GM23338 (cell line): ENCODE results near the gene ADAM15. TPM values are rescaled to one million over a fixed set of nuclear protein-coding genes. Genes with fewer than 3 reads are reported as not detected.
A peak's percentile ranks its signal among the peaks of the same experiment; 100 is the strongest.

ENCODE experiments used
- ATAC-seq: fragments of 200-7000 bp; cut with Tn5 transposase; 3 replicates; pipeline ENCODE4 v1.9.1; 2020
- DNase-seq: peaks from one replicate; pipeline ENCODE4 v3.0.0-alpha.2; 2015; ENCODE audit warnings: low spot score
- H2AFZ ChIP-seq: fragments of 200-600 bp; sonication (generic); 2 replicates; pipeline ENCODE4 v1.8.0; 2016; ENCODE audit warnings: antibody characterized with exemption, mild to moderate bottlenecking, moderate library complexity
- H3F3A ChIP-seq: fragments of 200-600 bp; sonication (generic); replicated peaks from 2 replicates; pipeline ENCODE4 v1.8.0; 2017; ENCODE audit warnings: antibody characterized with exemption, mixed run types, low read depth
- H3K27ac ChIP-seq: fragments of 200-600 bp; sonication (generic); 2 replicates; pipeline ENCODE4 v1.6.1; 2016; ENCODE audit warnings: low read depth
- H3K27me3 ChIP-seq: fragments of 200-600 bp; sonication (generic); 2 replicates; pipeline ENCODE4 v1.8.0; 2016; ENCODE audit warnings: mild to moderate bottlenecking, mixed run types, moderate library complexity; ENCODE audit not compliant: insufficient read depth
- H3K36me3 ChIP-seq: fragments of 200-600 bp; sonication (generic); 2 replicates; pipeline ENCODE4 v1.8.0; 2016; ENCODE audit warnings: mild to moderate bottlenecking; ENCODE audit not compliant: insufficient read depth
- H3K4me1 ChIP-seq: fragments of 200-600 bp; sonication (generic); 2 replicates; pipeline ENCODE4 v1.8.0; 2016; ENCODE audit warnings: mild to moderate bottlenecking, moderate library complexity; ENCODE audit not compliant: insufficient read depth
- H3K4me2 ChIP-seq: fragments of 200-600 bp; sonication (generic); 2 replicates; pipeline ENCODE4 v1.7.1; 2017; ENCODE audit warnings: mixed run types
- H3K4me3 ChIP-seq: fragments of 200-600 bp; sonication (generic); 2 replicates; pipeline ENCODE4 v1.6.1; 2016; ENCODE audit warnings: mixed run types
- H3K79me2 ChIP-seq: fragments of 200-600 bp; sonication (generic); replicated peaks from 2 replicates; pipeline ENCODE4 v1.8.0; 2017; ENCODE audit warnings: mild to moderate bottlenecking; ENCODE audit not compliant: insufficient read depth
- H3K9me2 ChIP-seq: fragments of 200-600 bp; sonication (generic); 2 replicates; pipeline ENCODE4 v1.8.0; 2017; ENCODE audit not compliant: insufficient read depth
- H4K20me1 ChIP-seq: fragments of 200-600 bp; sonication (generic); replicated peaks from 2 replicates; pipeline ENCODE4 v1.8.0; 2017; ENCODE audit warnings: mild to moderate bottlenecking; ENCODE audit not compliant: insufficient read depth
- H3K27ac Mint-ChIP-seq: 2 replicates; pipeline ENCODE4 v1.8.0; 2020; ENCODE audit warnings: inconsistent platforms, mild to moderate bottlenecking, moderate library complexity, mixed read lengths
- H3K27me3 Mint-ChIP-seq: 3 replicates; pipeline ENCODE4 v1.8.0; 2022; ENCODE audit warnings: low read depth, mild to moderate bottlenecking, moderate library complexity, mixed read lengths, inconsistent platforms; ENCODE audit not compliant: insufficient read depth, poor library complexity
- H3K36me3 Mint-ChIP-seq: 3 replicates; pipeline ENCODE4 v1.8.0; 2021; ENCODE audit warnings: low read depth, mild to moderate bottlenecking, inconsistent platforms, moderate library complexity, mixed read lengths
- H3K4me1 Mint-ChIP-seq: 3 replicates; pipeline ENCODE4 v1.8.0; 2020; ENCODE audit warnings: mild to moderate bottlenecking, inconsistent platforms, mixed read lengths
- H3K4me3 Mint-ChIP-seq: 3 replicates; pipeline ENCODE4 v1.8.0; 2021; ENCODE audit warnings: moderate library complexity, mild to moderate bottlenecking, inconsistent platforms, mixed read lengths
- H3K9me3 Mint-ChIP-seq: 3 replicates; pipeline ENCODE4 v1.8.0; 2020; ENCODE audit warnings: moderate library complexity, mild to moderate bottlenecking, inconsistent platforms, mixed read lengths
- CREB1 ChIP-seq: fragments of 250-450 bp; sonication (Bioruptor Pico); IDR thresholded peaks from 2 replicates; pipeline ENCODE4 v1.5.0; 2020; ENCODE audit warnings: low read depth, mild to moderate bottlenecking, moderate library complexity
- JUNB ChIP-seq: IDR thresholded peaks from one replicate; pipeline ENCODE4 v1.6.1; 2016; ENCODE audit warnings: antibody characterized with exemption; ENCODE audit not compliant: unreplicated experiment
- POLR2AphosphoS5 ChIP-seq: IDR thresholded peaks from 2 replicates; pipeline ENCODE4 v1.6.1; 2016; ENCODE audit warnings: antibody characterized with exemption, low read depth
- STAT1 ChIP-seq: IDR thresholded peaks from one replicate; pipeline ENCODE4 v1.6.1; 2016; ENCODE audit warnings: antibody characterized with exemption; ENCODE audit not compliant: unreplicated experiment
- ZNF114 ChIP-seq: fragments of 250-450 bp; sonication (Bioruptor Pico); IDR thresholded peaks from 2 replicates; pipeline ENCODE4 v1.5.0; 2020; ENCODE audit warnings: mild to moderate bottlenecking, moderate library complexity
- ZNF331 ChIP-seq: fragments of 250-450 bp; sonication (Bioruptor Pico); IDR thresholded peaks from 2 replicates; pipeline ENCODE4 v1.5.0; 2020; ENCODE audit warnings: low read depth, mild to moderate bottlenecking, moderate library complexity
- polyA plus RNA-seq: library from polyadenylated mRNA; unstranded; fragments of >200 nt; fragmentation: Nextera tagmentation; extraction: Ambion mirVana; gene quantifications from 2 replicates; pipeline ENCODE4 v1.2.1, GENCODE V29; 2016
- total RNA-seq: library from RNA; depleted of rRNA; stranded (reverse); fragments of >200 nt; shearing (Covaris generic); gene quantifications from 2 replicates; pipeline ENCODE4 v1.2.3, GENCODE V29; 2014
- TF ChIP-seq, protein P1 (sequence below): IDR thresholded peaks from one replicate; pipeline ENCODE4 v1.6.1; 2018; ENCODE audit warnings: antibody characterized with exemption; ENCODE audit not compliant: unreplicated experiment
- TF ChIP-seq, protein P2 (sequence below), 2 experiments: fragments of 200-600 bp in 1 of 2; sonication (generic) in 1 of 2; conservative IDR thresholded peaks; 2 replicates each; pipeline versions ENCODE4 v1.5.1 to v1.6.1; 2016 to 2017; ENCODE audit warnings: antibody characterized with exemption in 2 of 2, low read depth in 2 of 2, mild to moderate bottlenecking in 2 of 2, moderate library complexity in 1 of 2
- TF ChIP-seq, protein P3 (sequence below): IDR thresholded peaks from 2 replicates; pipeline ENCODE4 v1.6.1; 2016; ENCODE audit warnings: antibody characterized with exemption

ADAM15 gene
- total and polyA plus RNA-seq, 2 experiments from 2014 or later = 24.2 to 31.1 TPM

DNA sequence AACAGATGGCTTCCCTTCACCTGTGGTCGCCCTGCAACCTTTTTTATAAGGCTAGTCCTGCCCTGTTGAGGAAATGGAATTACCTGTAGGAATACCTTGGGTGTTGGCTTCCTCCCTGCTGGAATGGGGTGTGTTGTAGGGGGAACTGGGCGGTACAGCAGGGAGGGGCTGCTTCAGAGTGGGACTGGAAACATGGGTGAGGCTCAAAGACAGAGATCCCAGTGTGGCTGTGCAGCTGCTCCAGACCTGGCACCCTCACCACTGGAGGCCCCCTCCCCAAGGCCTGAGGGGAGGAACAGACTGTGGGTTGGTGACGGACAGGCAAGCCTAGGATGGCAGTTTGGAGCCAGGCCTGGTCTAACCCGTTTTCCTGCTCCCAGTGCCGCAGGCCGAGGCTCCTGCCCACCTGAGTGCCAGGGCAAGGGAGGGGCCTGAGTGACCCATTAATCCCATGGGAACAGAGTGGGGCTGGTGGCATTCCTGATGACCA lies 32.0 kb downstream of the ADAM15 start (continued):
- TF ChIP-seq, protein P1, sequence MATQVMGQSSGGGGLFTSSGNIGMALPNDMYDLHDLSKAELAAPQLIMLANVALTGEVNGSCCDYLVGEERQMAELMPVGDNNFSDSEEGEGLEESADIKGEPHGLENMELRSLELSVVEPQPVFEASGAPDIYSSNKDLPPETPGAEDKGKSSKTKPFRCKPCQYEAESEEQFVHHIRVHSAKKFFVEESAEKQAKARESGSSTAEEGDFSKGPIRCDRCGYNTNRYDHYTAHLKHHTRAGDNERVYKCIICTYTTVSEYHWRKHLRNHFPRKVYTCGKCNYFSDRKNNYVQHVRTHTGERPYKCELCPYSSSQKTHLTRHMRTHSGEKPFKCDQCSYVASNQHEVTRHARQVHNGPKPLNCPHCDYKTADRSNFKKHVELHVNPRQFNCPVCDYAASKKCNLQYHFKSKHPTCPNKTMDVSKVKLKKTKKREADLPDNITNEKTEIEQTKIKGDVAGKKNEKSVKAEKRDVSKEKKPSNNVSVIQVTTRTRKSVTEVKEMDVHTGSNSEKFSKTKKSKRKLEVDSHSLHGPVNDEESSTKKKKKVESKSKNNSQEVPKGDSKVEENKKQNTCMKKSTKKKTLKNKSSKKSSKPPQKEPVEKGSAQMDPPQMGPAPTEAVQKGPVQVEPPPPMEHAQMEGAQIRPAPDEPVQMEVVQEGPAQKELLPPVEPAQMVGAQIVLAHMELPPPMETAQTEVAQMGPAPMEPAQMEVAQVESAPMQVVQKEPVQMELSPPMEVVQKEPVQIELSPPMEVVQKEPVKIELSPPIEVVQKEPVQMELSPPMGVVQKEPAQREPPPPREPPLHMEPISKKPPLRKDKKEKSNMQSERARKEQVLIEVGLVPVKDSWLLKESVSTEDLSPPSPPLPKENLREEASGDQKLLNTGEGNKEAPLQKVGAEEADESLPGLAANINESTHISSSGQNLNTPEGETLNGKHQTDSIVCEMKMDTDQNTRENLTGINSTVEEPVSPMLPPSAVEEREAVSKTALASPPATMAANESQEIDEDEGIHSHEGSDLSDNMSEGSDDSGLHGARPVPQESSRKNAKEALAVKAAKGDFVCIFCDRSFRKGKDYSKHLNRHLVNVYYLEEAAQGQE = no peak
- TF ChIP-seq CREB1 = no peak

DNA sequence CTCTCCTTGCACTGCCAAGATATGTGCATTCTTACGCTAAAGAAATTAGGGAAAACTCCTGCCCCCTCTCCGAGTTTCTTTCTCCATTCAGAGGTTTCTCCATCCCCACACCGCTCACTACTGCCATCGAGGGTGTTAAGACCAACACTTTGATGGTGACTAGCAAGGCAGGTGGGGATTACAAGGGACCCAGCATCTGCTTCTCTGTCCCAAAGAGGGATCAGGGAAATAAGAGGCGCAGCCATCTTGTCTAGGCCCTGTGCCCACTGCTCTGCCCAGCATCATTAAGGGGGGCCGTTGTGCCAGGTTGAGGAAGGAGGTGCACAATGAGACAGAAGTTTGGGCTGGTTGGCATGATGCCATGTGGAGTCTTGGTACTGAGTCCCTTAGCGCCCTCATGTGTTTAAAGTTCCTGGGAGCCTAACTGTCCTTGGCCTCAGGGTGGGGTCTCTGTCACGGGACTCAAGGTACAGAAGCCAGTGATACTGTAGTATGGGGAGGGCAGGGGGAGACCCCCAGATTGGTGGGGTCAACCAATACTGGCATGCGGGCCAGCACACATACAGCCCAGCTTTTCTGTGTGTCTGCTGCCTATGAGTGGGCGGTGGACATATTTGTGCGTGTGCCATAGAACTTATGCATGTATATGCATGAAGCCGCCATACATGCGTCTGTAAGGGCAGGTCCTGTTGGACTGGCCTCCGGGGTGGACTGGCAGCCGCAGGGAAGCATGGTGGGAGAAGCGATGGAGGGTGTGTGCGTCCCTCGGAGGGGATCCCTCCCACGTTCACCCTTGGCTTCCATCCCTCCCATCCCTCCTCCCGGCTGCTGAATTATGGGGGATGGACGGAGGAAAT lies 33.0 kb downstream of the ADAM15 start:
- H3K27me3 ChIP-seq = peaks cover 54% of the 10 kb centered on the region
- TF ChIP-seq, protein P2, sequence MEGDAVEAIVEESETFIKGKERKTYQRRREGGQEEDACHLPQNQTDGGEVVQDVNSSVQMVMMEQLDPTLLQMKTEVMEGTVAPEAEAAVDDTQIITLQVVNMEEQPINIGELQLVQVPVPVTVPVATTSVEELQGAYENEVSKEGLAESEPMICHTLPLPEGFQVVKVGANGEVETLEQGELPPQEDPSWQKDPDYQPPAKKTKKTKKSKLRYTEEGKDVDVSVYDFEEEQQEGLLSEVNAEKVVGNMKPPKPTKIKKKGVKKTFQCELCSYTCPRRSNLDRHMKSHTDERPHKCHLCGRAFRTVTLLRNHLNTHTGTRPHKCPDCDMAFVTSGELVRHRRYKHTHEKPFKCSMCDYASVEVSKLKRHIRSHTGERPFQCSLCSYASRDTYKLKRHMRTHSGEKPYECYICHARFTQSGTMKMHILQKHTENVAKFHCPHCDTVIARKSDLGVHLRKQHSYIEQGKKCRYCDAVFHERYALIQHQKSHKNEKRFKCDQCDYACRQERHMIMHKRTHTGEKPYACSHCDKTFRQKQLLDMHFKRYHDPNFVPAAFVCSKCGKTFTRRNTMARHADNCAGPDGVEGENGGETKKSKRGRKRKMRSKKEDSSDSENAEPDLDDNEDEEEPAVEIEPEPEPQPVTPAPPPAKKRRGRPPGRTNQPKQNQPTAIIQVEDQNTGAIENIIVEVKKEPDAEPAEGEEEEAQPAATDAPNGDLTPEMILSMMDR (conservative IDR thresholded peaks at IDR 0.05; ENCODE audit: low read depth in 2 of 2) = peak in 1 of 2 experiments; percentile 53; a peak in 2 of 4 replicates
- TF ChIP-seq, protein P1 = no peak
- TF ChIP-seq ZNF114 (CRISPR knock-in tag) (no peak), POLR2AphosphoS5 (no peak), JUNB (peak; percentile 32), ZNF331 (no peak), STAT1 (no peak)
- TF ChIP-seq, protein P3, sequence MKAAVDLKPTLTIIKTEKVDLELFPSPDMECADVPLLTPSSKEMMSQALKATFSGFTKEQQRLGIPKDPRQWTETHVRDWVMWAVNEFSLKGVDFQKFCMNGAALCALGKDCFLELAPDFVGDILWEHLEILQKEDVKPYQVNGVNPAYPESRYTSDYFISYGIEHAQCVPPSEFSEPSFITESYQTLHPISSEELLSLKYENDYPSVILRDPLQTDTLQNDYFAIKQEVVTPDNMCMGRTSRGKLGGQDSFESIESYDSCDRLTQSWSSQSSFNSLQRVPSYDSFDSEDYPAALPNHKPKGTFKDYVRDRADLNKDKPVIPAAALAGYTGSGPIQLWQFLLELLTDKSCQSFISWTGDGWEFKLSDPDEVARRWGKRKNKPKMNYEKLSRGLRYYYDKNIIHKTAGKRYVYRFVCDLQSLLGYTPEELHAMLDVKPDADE = no peak

More for the DNA sequence above, 33.0 kb downstream of the ADAM15 start:
- Histone ChIP-seq H3K79me2 (no peaks in the 10 kb centered on the region), H4K20me1 (peaks cover 6% of the 10 kb centered on the region; the same call in 1 of the 2 replicates), H3K4me2 (peak overlapping the region; percentile 76), H3K27ac (no peak overlapping the region), H2AFZ (no peak overlapping the region), H3K4me1 (peaks cover 24% of the 10 kb centered on the region), H3K4me3 (peak overlapping the region; percentile 88), H3K36me3 (no peaks in the 10 kb centered on the region), H3K9me2 (no peaks in the 10 kb centered on the region), H3F3A (peaks cover 18% of the 10 kb centered on the region; the same call in 1 of the 2 replicates)
- H3K4me3 Mint-ChIP-seq = peak overlapping the region; percentile 95
- H3K36me3 Mint-ChIP-seq = no peaks in the 10 kb centered on the region; the same call in 2 of the 3 replicates
- DNase-seq = no peak
- peaks cover 47% of the 10 kb centered on the region for H3K4me1 Mint-ChIP-seq
- peaks cover 73% of the 10 kb centered on the region for H3K27me3 Mint-ChIP-seq
- H3K27ac Mint-ChIP-seq = 0 out of 2 replicates have a peak overlapping the region, but pooled peaks have one; percentile 86
- no peak for ATAC-seq
- no peaks in the 10 kb centered on the region for H3K9me3 Mint-ChIP-seq
